Erythroblast (primary cell): ENCODE measurements around the gene FNIP2.

ENCODE experiments used
- GATA1 ChIP-seq: IDR thresholded peaks from 2 replicates; pipeline ENCODE4 v1.6.1; 2011; ENCODE audit warnings: low read depth, mild to moderate bottlenecking, control low read depth, low read length, moderate library complexity
- POLR2A ChIP-seq: IDR thresholded peaks from 2 replicates; pipeline ENCODE4 v1.6.1; 2011; ENCODE audit warnings: mild to moderate bottlenecking, low read length

GRCh38 chr4:158912390-158912789 lies 143.6 kb downstream of the FNIP2 start:
- TF ChIP-seq POLR2A (no peak), GATA1 (no peak)
